Mesodermal cell (in vitro differentiated cells): ENCODE data around the gene FAM20B. TPM values are rescaled to one million over a fixed set of nuclear protein-coding genes. Genes with fewer than 3 reads are reported as not detected.
"Not testable (repeated sequence)": the region's sequence is repeated elsewhere in the genome, so short reads cannot be mapped to it uniquely, and the experiment has no call there.

ENCODE experiments used
- H3K27ac ChIP-seq: 2 replicates; pipeline ENCODE4 v1.7.0; 2013; ENCODE audit warnings: mild to moderate bottlenecking, low read depth, low read length, moderate library complexity; ENCODE audit not compliant: severe bottlenecking
- H3K36me3 ChIP-seq: 2 replicates; pipeline ENCODE4 v1.7.1; 2013; ENCODE audit warnings: mild to moderate bottlenecking, low read length, moderate library complexity; ENCODE audit not compliant: control insufficient read depth, insufficient read depth
- H3K4me1 ChIP-seq: one replicate; pipeline ENCODE4 v1.7.1; 2013; ENCODE audit warnings: mild to moderate bottlenecking, low read length; ENCODE audit not compliant: insufficient read depth, control insufficient read depth, poor library complexity, severe bottlenecking
- H3K4me3 ChIP-seq: 2 replicates; pipeline ENCODE4 v1.7.0; 2013; ENCODE audit warnings: low read length, control low read depth, mild to moderate bottlenecking; ENCODE audit not compliant: insufficient read depth, poor library complexity, severe bottlenecking; ENCODE audit errors: extremely low read depth
- H3K9me3 ChIP-seq: 2 replicates; pipeline ENCODE4 v1.7.1; 2013; ENCODE audit warnings: mild to moderate bottlenecking, low read length, moderate library complexity; ENCODE audit not compliant: control insufficient read depth
- WGBS, 2 experiments: methylation state at CpG; one replicate each; pipeline ENCODE4 v1.1.5; 2013; ENCODE audit warnings: missing lambda C conversion rate in 2 of 2; ENCODE audit not compliant: insufficient coverage in 2 of 2; 5-methylcytosine and 5-hydroxymethylcytosine counted together
- polyA plus RNA-seq, 2 experiments: library from polyadenylated mRNA; stranded (reverse); fragments of 50-300 nt; gene quantifications; one replicate each; pipeline ENCODE4 v1.2.3, GENCODE V29; 2013

Gene FAM20B, protein sequence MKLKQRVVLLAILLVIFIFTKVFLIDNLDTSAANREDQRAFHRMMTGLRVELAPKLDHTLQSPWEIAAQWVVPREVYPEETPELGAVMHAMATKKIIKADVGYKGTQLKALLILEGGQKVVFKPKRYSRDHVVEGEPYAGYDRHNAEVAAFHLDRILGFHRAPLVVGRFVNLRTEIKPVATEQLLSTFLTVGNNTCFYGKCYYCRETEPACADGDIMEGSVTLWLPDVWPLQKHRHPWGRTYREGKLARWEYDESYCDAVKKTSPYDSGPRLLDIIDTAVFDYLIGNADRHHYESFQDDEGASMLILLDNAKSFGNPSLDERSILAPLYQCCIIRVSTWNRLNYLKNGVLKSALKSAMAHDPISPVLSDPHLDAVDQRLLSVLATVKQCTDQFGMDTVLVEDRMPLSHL
- 24.6 TPM for polyA plus RNA-seq (2013, experiment 1 of 2)
- polyA plus RNA-seq (2013, experiment 2 of 2), result 24.3 TPM

DNA sequence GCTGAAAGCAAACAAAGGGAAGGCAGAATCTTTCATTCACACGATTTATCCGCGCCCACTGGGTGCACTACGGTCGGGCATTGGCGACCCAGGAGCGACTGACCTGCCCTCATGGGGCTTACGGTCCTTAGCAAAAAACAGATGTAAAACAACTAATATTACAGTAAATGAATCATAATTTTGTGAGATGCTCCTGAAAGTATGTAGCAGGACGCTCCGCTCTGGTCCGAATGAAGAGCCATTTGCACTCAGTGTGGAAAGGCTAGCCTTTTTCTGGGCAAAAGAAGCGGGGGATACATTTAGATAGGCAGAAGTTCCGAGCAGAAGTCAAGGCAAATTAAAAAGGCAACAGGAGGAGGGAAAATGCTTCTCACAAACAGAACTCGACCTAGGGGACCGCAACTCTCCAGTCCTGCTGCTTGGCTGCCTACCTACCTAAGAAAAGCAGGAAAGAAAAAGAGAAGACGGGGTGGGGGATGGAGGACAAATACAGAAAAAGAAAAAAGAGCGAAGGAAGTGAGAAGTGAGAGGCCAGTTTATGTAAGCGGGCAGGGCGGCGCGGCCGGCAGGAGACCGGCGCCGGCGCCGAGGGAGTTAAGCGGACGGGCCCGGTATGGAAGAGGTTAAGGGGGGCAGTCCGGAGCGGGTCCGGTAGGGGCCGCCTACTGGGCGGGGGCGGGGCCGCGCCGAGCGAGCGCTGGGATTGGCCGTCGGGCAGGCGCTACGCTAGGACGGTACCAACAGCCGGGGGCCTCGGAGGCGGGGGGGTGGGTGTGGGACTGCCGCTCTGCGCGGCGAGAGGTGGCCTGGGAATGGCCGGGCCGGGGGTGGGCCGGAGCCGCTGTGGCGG, at the start of gene FAM20B:
FAM20B (plus strand) TSS at position 770 of the 850 bp plus-strand sequence. CDS start 17,954 bp downstream, outside the sequence.
- no peaks in the 10 kb centered on the region for H3K36me3 ChIP-seq
- H3K27ac ChIP-seq, result peak within 1 kb of the TSS; percentile 90
- H3K9me3 ChIP-seq, result no peaks in the 10 kb centered on the region
- peak within 1 kb of the TSS; percentile 77 for H3K4me3 ChIP-seq
- H3K4me1 ChIP-seq, result peaks cover 26% of the 10 kb centered on the region
- 10 to 25% methylated on average over 23 of the region's 58 CpGs for WGBS, 2 experiments

DNA sequence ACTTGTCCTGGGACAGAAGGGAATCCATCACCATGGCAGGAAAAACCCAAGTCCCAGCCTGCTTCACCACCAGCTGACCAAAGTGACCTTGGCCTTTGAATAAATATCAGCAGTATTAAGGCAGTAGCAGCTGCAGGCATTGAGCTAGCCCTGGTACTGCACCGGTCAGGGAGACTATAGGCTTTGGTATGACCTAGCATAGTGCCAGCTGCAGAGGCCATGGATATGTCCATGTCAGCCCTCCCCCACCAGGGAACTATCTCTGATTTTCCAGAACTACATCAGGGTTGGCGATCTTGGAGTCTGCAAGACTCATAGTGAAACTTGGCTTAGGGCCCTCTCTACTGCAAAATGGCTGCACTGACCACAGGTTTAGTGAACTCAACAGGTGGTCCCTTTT, 49.2 kb upstream of the FAM20B start:
- Histone ChIP-seq H3K36me3 (no peaks in the 10 kb centered on the region), H3K27ac (no peak overlapping the region), H3K4me3 (no peak overlapping the region), H3K9me3 (peaks cover 3% of the 10 kb centered on the region), H3K4me1 (no peaks in the 10 kb centered on the region)
- 60 to 76% methylated on average over 2 of the region's 2 CpGs for WGBS, 2 experiments

DNA sequence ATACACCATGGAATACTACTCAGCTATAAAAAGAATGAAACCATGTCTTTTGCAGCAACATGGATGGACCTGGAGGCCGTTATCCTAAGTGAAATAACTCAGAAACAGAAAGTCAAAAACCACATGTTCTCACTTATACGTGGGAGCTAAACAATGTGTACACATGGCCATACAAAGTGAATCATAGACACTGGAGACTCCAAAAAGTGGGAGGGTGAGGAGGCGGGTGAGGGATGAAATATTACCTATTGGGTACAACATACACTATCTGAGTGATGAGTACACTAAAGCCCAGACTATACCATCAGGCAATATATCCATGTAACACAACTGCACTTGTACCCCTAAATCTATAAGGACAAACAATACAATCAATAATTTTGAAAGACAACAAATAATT, 39.5 kb upstream of the FAM20B start:
- Histone ChIP-seq H3K27ac (no peak overlapping the region), H3K4me3 (no peak overlapping the region), H3K4me1 (no peaks in the 10 kb centered on the region), H3K36me3 (no peaks in the 10 kb centered on the region), H3K9me3 (no peaks in the 10 kb centered on the region)
- WGBS, 2 experiments, result 57% methylated on average over 1 of the region's 3 CpGs; no CpG with 5 or more reads in 1 of the 2 experiments

DNA sequence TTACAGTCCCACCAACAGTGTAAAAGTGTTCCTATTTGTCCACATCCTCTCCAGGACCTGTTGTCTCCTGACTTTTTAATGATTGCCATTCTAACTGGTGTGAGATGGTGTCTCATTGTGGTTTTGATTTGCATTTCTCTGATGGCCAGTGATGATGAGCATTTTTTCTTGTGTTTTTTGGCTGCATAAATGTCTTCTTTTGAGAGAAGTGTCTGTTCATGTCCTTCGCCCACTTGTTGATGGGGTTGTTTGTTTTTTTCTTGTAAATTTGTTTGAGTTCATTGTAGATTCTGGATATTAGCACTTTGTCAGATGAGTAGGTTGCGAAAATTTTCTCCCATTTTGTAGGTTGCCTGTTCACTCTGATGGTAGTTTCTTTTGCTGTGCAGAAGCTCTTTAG, 37.5 kb upstream of the FAM20B start:
- H3K36me3 ChIP-seq, H3K4me1 ChIP-seq, H3K4me3 ChIP-seq, H3K9me3 ChIP-seq, H3K27ac ChIP-seq: not testable (repeated sequence)
- WGBS, 2 experiments, result 100% methylated on average over 1 of the region's 2 CpGs; no CpG with 5 or more reads in 1 of the 2 experiments

DNA sequence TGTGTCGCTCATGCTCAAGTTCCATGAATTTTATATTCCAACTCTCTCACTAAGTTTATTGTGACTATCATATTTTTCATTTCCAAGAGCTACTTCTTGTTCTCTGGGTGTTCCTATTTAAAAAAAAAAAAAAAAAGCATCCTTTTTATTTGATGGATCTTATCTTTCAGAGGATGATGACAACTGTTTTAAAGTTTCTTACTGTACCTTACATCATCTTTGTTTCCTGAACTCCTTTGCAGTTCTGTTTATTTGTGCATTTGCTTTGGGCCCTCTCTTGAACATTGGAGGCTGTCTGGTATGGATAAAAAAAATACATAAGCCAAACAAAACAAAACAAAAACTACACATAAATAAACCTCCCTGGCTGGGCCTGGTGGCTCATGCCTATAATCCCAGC, 32.1 kb upstream of the FAM20B start:
- 67% methylated on average over 1 of the region's 1 CpG; no CpG with 5 or more reads in 1 of the 2 experiments for WGBS, 2 experiments
- no peaks in the 10 kb centered on the region for H3K4me1 ChIP-seq
- peaks cover 4% of the 10 kb centered on the region for H3K9me3 ChIP-seq
- H3K27ac ChIP-seq, result no peak overlapping the region
- H3K36me3 ChIP-seq, result no peaks in the 10 kb centered on the region
- H3K4me3 ChIP-seq, result no peak overlapping the region

DNA sequence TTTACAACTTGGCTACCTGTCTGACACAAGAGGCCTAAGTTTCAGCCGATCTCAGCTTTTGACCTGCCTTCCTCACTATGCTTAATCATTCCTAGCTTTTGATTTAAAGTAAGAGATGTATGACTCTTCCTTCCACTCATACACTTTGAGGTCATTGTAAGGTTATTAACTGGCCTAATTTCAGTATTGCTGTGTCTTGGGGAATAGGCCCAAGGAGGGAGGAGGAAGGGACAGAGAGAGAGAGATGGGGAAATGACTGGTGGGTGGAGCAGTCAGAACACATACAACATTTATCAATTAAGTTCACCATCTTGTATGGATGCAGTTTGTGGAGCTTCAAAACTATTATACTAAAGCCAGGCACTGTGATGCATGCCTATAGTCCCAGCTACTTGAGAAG, 28.3 kb upstream of the FAM20B start:
- Histone ChIP-seq H3K9me3 (peaks cover 4% of the 10 kb centered on the region), H3K4me1 (no peaks in the 10 kb centered on the region), H3K36me3 (no peaks in the 10 kb centered on the region), H3K4me3 (no peak overlapping the region), H3K27ac (no peak overlapping the region)
- no CpG with 5 or more reads among the region's 1 CpG for WGBS, 2 experiments

DNA sequence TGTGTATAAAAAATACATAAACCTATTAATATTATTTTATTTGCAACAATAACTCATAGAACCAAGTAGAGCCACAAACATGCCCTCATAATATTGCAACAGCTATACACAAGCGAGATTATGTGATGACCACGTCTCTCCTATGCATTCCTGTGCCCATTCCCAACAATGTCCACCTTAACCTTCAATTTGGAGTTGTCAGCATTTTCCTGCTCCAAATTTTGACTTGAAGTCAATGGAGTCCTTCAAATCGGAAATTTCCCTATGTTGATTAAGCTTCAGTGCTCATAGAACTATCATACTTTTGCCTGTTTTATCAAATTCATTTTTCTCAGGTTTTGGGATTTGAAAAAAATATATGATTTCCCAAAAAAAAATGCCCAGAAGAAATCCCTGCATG, 27.4 kb upstream of the FAM20B start:
- Histone ChIP-seq H3K36me3 (no peaks in the 10 kb centered on the region), H3K9me3 (peaks cover 4% of the 10 kb centered on the region), H3K4me1 (no peaks in the 10 kb centered on the region), H3K4me3 (no peak overlapping the region), H3K27ac (no peak overlapping the region)
- WGBS, 2 experiments, result 83 to 87% methylated on average over 2 to 3 of the region's 3 CpGs

DNA sequence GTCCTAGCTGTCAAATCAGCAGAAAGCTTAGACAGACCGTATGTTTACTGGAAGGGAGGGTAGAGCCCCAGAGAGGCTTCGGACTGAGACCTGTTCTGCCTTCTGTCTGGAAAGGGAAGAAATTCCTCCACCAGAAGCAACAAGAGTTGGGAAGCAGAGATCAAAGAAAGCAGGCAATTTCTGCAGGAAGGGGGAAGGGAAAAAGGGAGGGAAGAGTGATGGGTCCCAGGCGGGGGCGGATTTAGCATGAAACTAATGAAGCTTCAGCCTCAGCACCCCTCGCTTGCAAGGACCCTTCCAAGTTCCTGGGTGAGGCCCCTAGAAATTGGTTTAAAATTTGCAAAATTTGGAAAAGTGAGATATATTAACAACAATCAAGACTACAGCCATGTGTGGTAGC, 26.6 kb upstream of the FAM20B start:
- H3K9me3 ChIP-seq, result peaks cover 4% of the 10 kb centered on the region
- no peak overlapping the region for H3K27ac ChIP-seq
- no peaks in the 10 kb centered on the region for H3K4me1 ChIP-seq
- no peak overlapping the region for H3K4me3 ChIP-seq
- no peaks in the 10 kb centered on the region for H3K36me3 ChIP-seq
- WGBS, 2 experiments, result 91% methylated on average over 3 of the region's 5 CpGs; no CpG with 5 or more reads in 1 of the 2 experiments

DNA sequence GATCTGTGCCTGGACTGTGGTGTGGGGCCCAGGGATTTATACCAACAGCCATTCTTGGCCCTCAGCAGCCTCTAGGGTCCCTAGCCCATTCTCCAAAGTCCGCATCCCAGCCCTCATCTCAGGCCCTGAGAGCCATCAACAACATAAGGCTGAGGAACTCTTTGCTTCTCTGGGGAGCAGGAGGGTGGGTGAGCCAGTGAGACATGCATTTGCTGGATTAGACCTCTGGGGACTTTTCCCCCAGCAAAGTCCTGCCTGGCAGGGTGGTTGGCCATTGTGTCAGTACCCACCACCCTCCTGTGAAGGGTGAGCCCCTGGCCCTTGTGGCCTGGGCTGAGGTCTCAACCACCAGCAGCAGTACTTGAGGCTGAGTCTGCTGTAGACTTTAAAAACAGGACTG, 24.2 kb upstream of the FAM20B start:
- Histone ChIP-seq H3K4me1 (no peaks in the 10 kb centered on the region), H3K4me3 (no peak overlapping the region), H3K9me3 (no peaks in the 10 kb centered on the region), H3K36me3 (no peaks in the 10 kb centered on the region), H3K27ac (no peak overlapping the region)
- 80% methylated on average over 1 of the region's 1 CpG; no CpG with 5 or more reads in 1 of the 2 experiments for WGBS, 2 experiments

DNA sequence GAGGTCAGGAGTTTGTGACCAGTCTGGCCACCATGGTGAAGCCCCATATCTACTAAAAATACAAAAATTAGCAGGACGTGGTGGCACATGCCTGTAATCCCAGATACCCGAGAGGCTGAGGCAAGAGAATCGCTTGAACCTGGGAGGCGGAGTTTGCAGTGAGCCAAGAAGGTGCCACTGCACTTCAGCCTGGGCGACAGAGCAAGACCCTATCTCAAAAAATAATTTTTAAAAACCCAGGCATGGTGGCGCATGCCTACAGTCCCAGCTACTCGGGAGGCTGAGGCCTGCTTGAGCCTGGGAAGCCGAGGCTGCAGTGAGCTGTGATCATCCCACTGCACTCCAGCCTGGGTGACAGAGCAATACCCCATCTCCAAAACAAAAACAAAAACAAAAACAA, 23.6 kb upstream of the FAM20B start:
- WGBS, 2 experiments, result 97 to 98% methylated on average over 6 to 7 of the region's 8 CpGs
- H3K4me3 ChIP-seq, H3K4me1 ChIP-seq, H3K9me3 ChIP-seq, H3K36me3 ChIP-seq: not testable (repeated sequence)
- H3K27ac ChIP-seq, result peak overlapping the region; percentile 6
